Hematopoietic multipotent progenitor cell treated with erythropoietin and hydrocortisone succinate and interleukin-3 and kit ligand, for 15 days (in vitro differentiated cells): ENCODE data around the gene ASPSCR1.
A peak's percentile ranks its signal among the peaks of the same experiment; 100 is the strongest.

Experiments used
- DNase-seq: peaks from one replicate; pipeline ENCODE4 v3.0.0-alpha.2; 2015; ENCODE audit warnings: low spot score

ASPSCR1 gene

GRCh38 chr17:81983011-81983638 lies 5.7 kb downstream of the ASPSCR1 start:
- no peak for DNase-seq

- DNase-seq: no peak
Measured at GRCh38 chr17:81983639-81984373, 6.4 kb downstream of the ASPSCR1 start.

- no peak for DNase-seq
Measured at GRCh38 chr17:81984773-81985410, 7.5 kb downstream of the ASPSCR1 start.

- DNase-seq: no peak
Measured at GRCh38 chr17:81986606-81987005, 9.2 kb downstream of the ASPSCR1 start.

- DNase-seq: no peak
Measured at GRCh38 chr17:81987161-81987770, 9.8 kb downstream of the ASPSCR1 start.

- DNase-seq: no peak
Measured at GRCh38 chr17:81990836-81991683, 13.6 kb downstream of the ASPSCR1 start.

GRCh38 chr17:81991684-81992305 lies 14.4 kb downstream of the ASPSCR1 start:
- peak; percentile 31 for DNase-seq

GRCh38 chr17:81992306-81993102 lies 15.1 kb downstream of the ASPSCR1 start:
- no peak for DNase-seq

- DNase-seq: no peak
Measured at GRCh38 chr17:81993729-81994592, 16.5 kb downstream of the ASPSCR1 start.

GRCh38 chr17:81994593-81995462 lies 17.4 kb downstream of the ASPSCR1 start:
- no peak for DNase-seq

GRCh38 chr17:81995463-81996231 lies 18.2 kb downstream of the ASPSCR1 start:
- no peak for DNase-seq

GRCh38 chr17:81996232-81996756 lies 18.9 kb downstream of the ASPSCR1 start:
- DNase-seq: no peak

- DNase-seq: no peak
Measured at GRCh38 chr17:81996757-81997441, 19.5 kb downstream of the ASPSCR1 start.

- DNase-seq: no peak
Measured at GRCh38 chr17:81998212-81998611, 20.8 kb downstream of the ASPSCR1 start.

GRCh38 chr17:81998691-81999438 lies 21.4 kb downstream of the ASPSCR1 start:
- no peak for DNase-seq

- no peak for DNase-seq
Measured at GRCh38 chr17:81999587-81999975, 22.2 kb downstream of the ASPSCR1 start.
